ENCODE results near the gene TMED1. TPM values are rescaled to one million over a fixed set of nuclear protein-coding genes. Genes with fewer than 3 reads are reported as not detected.
A peak's percentile ranks its signal among the peaks of the same experiment; 100 is the strongest.

The TMED1 gene
- total and polyA plus RNA-seq, 2 of the 4 experiments (the other 2 are of a cell fraction): 37.6 to 41.4 TPM

DNA sequence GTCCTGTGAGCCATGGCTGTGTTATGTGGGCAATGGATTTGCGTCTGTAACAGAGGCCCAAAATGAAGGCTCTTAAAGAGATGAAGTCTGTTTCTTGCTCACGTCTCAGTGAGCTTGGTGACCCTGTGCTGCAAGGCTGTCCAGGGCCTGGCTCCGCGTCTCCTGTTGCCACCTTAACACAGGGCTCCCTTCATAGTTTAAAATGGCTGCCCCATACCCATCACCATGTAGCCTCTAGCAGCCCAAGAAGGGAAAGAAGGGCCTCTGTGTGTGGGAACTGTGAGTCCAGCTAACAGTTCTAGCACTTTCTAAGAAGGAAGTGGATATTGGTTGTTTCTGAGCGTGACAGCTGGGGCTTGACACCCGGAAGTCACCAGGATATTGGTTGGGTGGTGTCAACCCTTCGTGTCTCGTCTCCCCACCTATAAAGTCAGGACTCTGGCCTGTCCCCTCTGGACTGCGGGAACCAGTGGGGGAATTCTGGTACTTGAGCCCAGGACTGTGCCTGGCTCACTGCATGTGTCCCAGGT, 20.9 kb downstream of the TMED1 start:
- Histone ChIP-seq H2BK15ac (ENCODE audit: low read depth, low read length) (no peak overlapping the region), H3K18ac (ENCODE audit: low read depth, low read length) (no peak overlapping the region), H3K27me3 (ENCODE audit: control insufficient read depth, insufficient read depth, low read length) (no peaks in the 10 kb centered on the region), H2BK20ac (ENCODE audit: low read depth, low read length) (no peak overlapping the region), H2BK120ac (ENCODE audit: low read depth, low read length) (no peak overlapping the region), H3K56ac (ENCODE audit: extremely low read depth, insufficient read depth, low read length) (no peak overlapping the region), H3K79me1 (ENCODE audit: low read depth in 1 of 2, low read length in 2 of 2) (peaks cover 26 to 88% of the 10 kb centered on the region in 2 experiments; a peak in 3 of 4 replicates), H3K4me1 (ENCODE audit: control insufficient read depth, insufficient read depth, low read length) (peaks cover 33% of the 10 kb centered on the region), H4K20me1 (ENCODE audit: insufficient read depth, low read length) (peaks cover 3% of the 10 kb centered on the region), H3K9me1 (ENCODE audit: insufficient read depth, low read length) (peaks cover 24% of the 10 kb centered on the region), H3K4me2 (ENCODE audit: low read depth, low read length) (no peak overlapping the region), H3K14ac (replicated peaks; ENCODE audit: low read depth, low read length) (0 out of 2 replicates have a peak overlapping the region, but pooled peaks have one; percentile 34), H3K4me3 (ENCODE audit: insufficient read depth, low read depth, low read length) (no peak overlapping the region), H2AK9ac (replicated peaks; ENCODE audit: low read depth, low read length, poor library complexity) (peak overlapping the region; percentile 7), H3K36me3 (ENCODE audit: control insufficient read depth, insufficient read depth, low read length) (peaks cover 49% of the 10 kb centered on the region), H4K8ac (ENCODE audit: low read depth in 2 of 2, low read length in 2 of 2) (peak overlapping the region in 1 of 2 experiments; percentile 14; a peak in 2 of 4 replicates), H4K5ac (ENCODE audit: low read depth, low read length) (no peak overlapping the region), H2AK5ac (ENCODE audit: low read depth, low read length) (peak overlapping the region; percentile 66), H3K9ac (ENCODE audit: low read depth, low read length) (no peak overlapping the region), H2AFZ (replicated peaks; ENCODE audit: low read length, poor library complexity) (no peak overlapping the region), H2BK5ac (ENCODE audit: low read depth, low read length, poor library complexity, severe bottlenecking) (peak overlapping the region; percentile 98), H3K9me3 (ENCODE audit: control insufficient read depth, insufficient read depth, low read length) (no peaks in the 10 kb centered on the region), H3K23ac (ENCODE audit: low read depth, low read length) (peak overlapping the region; percentile 33; the same call in 1 of the 2 replicates), H4K91ac (ENCODE audit: insufficient read depth, low read depth, low read length) (no peak overlapping the region), H3K27ac (ENCODE audit: insufficient read depth, low read length) (peak overlapping the region; percentile 53), H3K4ac (ENCODE audit: low read depth, low read length) (peak overlapping the region; percentile 14)
- in situ Hi-C loops (cut with MboI; ENCODE audit: low sequenced_read_pairs): no loop called here
- TF ChIP-seq RCOR1 (IDR thresholded peaks at IDR 0.05; ENCODE audit: insufficient replicate concordance, low read length): no peak
- ChIA-PET CTCF (no interaction called here), POLR2A (ENCODE audit: unreplicated experiment) (interaction anchor here (0.5 to 1.3 kb wide), 2 partner anchors 21 to 70 kb away, joined by 3 to 4 read pairs; partner anchors contain the start of gene TMED1)
- BruUV-seq (replicated peaks): TSS peak; percentile 18
- intact Hi-C loops (cut with micrococcal nuclease): no loop called here
- dilution Hi-C loops (cut with HindIII; ENCODE audit: low sequenced_read_pairs, unreplicated experiment): no loop called here
- no peak for ATAC-seq (ENCODE audit: low read depth)
- DNase-seq: no peak
- 100% methylated on average over 1 of the region's 9 CpGs; no CpG with 5 or more reads in 1 of the 2 experiments for WGBS, 2 experiments (ENCODE audit: extremely low coverage in 2 of 2, insufficient read length in 1 of 2)
